MM.1S (cell line): ENCODE data around the gene EFR3B.

Experiments used
- DNase-seq: peaks from one replicate; pipeline ENCODE4 v3.0.0-alpha.2; 2015
- H2AFZ ChIP-seq: fragments of 300-600 bp; sonication (generic); 2 replicates; pipeline ENCODE4 v1.6.0; 2016; ENCODE audit warnings: antibody characterized with exemption, low read length
- H3F3A ChIP-seq: fragments of 300-600 bp; sonication (generic); 2 replicates; pipeline ENCODE4 v1.6.1; 2016; ENCODE audit warnings: mild to moderate bottlenecking, antibody characterized with exemption, low read length, moderate library complexity, mixed read lengths; ENCODE audit not compliant: insufficient read depth
- H3K27ac ChIP-seq: fragments of 300-600 bp; sonication (generic); 2 replicates; pipeline ENCODE4 v1.5.1; 2016; ENCODE audit warnings: mild to moderate bottlenecking, low read length
- H3K27me3 ChIP-seq: fragments of 300-600 bp; sonication (generic); replicated peaks from 2 replicates; pipeline ENCODE4 v1.6.0; 2016; ENCODE audit warnings: low read length; ENCODE audit not compliant: insufficient read depth
- H3K36me3 ChIP-seq: fragments of 300-600 bp; sonication (generic); replicated peaks from 2 replicates; pipeline ENCODE4 v1.6.1; 2016; ENCODE audit warnings: mild to moderate bottlenecking, low read length, mixed read lengths; ENCODE audit not compliant: insufficient read depth
- H3K4me1 ChIP-seq: fragments of 300-600 bp; sonication (generic); 2 replicates; pipeline ENCODE4 v1.6.1; 2016; ENCODE audit warnings: low read length, mixed read lengths
- H3K4me2 ChIP-seq: fragments of 300-600 bp; sonication (generic); 2 replicates; pipeline ENCODE4 v1.6.0; 2016; ENCODE audit warnings: low read depth, low read length
- H3K4me3 ChIP-seq: fragments of 300-600 bp; sonication (generic); 2 replicates; pipeline ENCODE4 v1.5.1; 2016; ENCODE audit warnings: low read length, mixed read lengths
- H3K79me2 ChIP-seq: fragments of 300-600 bp; sonication (generic); 2 replicates; pipeline ENCODE4 v1.6.1; 2016; ENCODE audit warnings: mixed run types, low read length, mixed read lengths
- H3K9ac ChIP-seq: fragments of 300-600 bp; sonication (generic); 2 replicates; pipeline ENCODE4 v1.6.1; 2016; ENCODE audit warnings: low read length, mixed read lengths
- H3K9me2 ChIP-seq: fragments of 300-600 bp; sonication (generic); replicated peaks from 2 replicates; pipeline ENCODE4 v1.6.1; 2016; ENCODE audit warnings: mild to moderate bottlenecking, low read length, mixed read lengths; ENCODE audit not compliant: insufficient read depth
- H3K9me3 ChIP-seq: fragments of 300-600 bp; sonication (generic); replicated peaks from 2 replicates; pipeline ENCODE4 v1.6.1; 2016; ENCODE audit warnings: mild to moderate bottlenecking, low read length, mixed read lengths; ENCODE audit not compliant: insufficient read depth
- H4K20me1 ChIP-seq: fragments of 300-600 bp; sonication (generic); 2 replicates; pipeline ENCODE4 v1.6.1; 2016; ENCODE audit warnings: mild to moderate bottlenecking, low read length, moderate library complexity, mixed read lengths; ENCODE audit not compliant: insufficient read depth
- CTCF ChIP-seq: fragments of 300-600 bp; sonication (generic); IDR thresholded peaks from 2 replicates; pipeline ENCODE4 v1.5.1; 2016; ENCODE audit warnings: antibody characterized with exemption, low read length, mixed read lengths
- EZH2 ChIP-seq: fragments of 300-600 bp; sonication (generic); optimal IDR thresholded peaks from 2 replicates; pipeline ENCODE3; 2017; ENCODE audit warnings: low read depth, mild to moderate bottlenecking, antibody characterized with exemption, low read length, mixed read lengths
- EZH2phosphoT487 ChIP-seq: fragments of 300-600 bp; sonication (generic); IDR thresholded peaks from 2 replicates; pipeline ENCODE4 v1.6.1; 2018; ENCODE audit warnings: antibody characterized with exemption, low read length

Gene EFR3B

GRCh38 chr2:25104736-25105135 lies 62.9 kb downstream of the EFR3B start:
- no peak overlapping the region for H3K27ac ChIP-seq
- no peak for DNase-seq
- H3K4me2 ChIP-seq, result no peak overlapping the region
- no peak overlapping the region for H3K4me3 ChIP-seq
- H2AFZ ChIP-seq, result no peak overlapping the region
- no peaks in the 10 kb centered on the region for H3K9me3 ChIP-seq
- H3K9ac ChIP-seq, result no peak overlapping the region
- no peaks in the 10 kb centered on the region for H3K36me3 ChIP-seq
- no peaks in the 10 kb centered on the region for H3F3A ChIP-seq
- H3K9me2 ChIP-seq, result no peaks in the 10 kb centered on the region
- no peaks in the 10 kb centered on the region for H3K79me2 ChIP-seq
- no peaks in the 10 kb centered on the region for H3K4me1 ChIP-seq
- H3K27me3 ChIP-seq, result no peaks in the 10 kb centered on the region
- H4K20me1 ChIP-seq, result no peaks in the 10 kb centered on the region
- no peak for TF ChIP-seq CTCF
- TF ChIP-seq EZH2phosphoT487, result no peak
- no peak for TF ChIP-seq EZH2

- Histone ChIP-seq H3K27ac (no peak overlapping the region), H3F3A (no peaks in the 10 kb centered on the region), H3K4me1 (no peaks in the 10 kb centered on the region), H3K4me3 (no peak overlapping the region), H3K27me3 (no peaks in the 10 kb centered on the region), H3K79me2 (no peaks in the 10 kb centered on the region), H2AFZ (no peak overlapping the region), H3K9ac (no peak overlapping the region), H3K9me3 (no peaks in the 10 kb centered on the region), H3K36me3 (no peaks in the 10 kb centered on the region), H4K20me1 (no peaks in the 10 kb centered on the region), H3K9me2 (no peaks in the 10 kb centered on the region), H3K4me2 (no peak overlapping the region)
- TF ChIP-seq EZH2phosphoT487 (no peak), EZH2 (no peak), CTCF (no peak)
- DNase-seq, result no peak
These were observed 63.6 kb downstream of the EFR3B start for GRCh38 chr2:25105336-25106085.

GRCh38 chr2:25109822-25110221 lies 67.9 kb downstream of the EFR3B start:
- TF ChIP-seq EZH2 (no peak), CTCF (no peak), EZH2phosphoT487 (no peak)
- Histone ChIP-seq H3K4me1 (no peaks in the 10 kb centered on the region), H3K4me3 (no peak overlapping the region), H3K27me3 (no peaks in the 10 kb centered on the region), H3K27ac (no peak overlapping the region), H2AFZ (no peak overlapping the region), H3K4me2 (no peak overlapping the region), H3K79me2 (no peaks in the 10 kb centered on the region), H3K36me3 (no peaks in the 10 kb centered on the region), H3K9me3 (no peaks in the 10 kb centered on the region), H4K20me1 (no peaks in the 10 kb centered on the region), H3K9ac (no peak overlapping the region), H3F3A (no peaks in the 10 kb centered on the region), H3K9me2 (no peaks in the 10 kb centered on the region)
- DNase-seq, result no peak
